Measurements from ENCODE around the gene PSD2.

Gene PSD2

DNA sequence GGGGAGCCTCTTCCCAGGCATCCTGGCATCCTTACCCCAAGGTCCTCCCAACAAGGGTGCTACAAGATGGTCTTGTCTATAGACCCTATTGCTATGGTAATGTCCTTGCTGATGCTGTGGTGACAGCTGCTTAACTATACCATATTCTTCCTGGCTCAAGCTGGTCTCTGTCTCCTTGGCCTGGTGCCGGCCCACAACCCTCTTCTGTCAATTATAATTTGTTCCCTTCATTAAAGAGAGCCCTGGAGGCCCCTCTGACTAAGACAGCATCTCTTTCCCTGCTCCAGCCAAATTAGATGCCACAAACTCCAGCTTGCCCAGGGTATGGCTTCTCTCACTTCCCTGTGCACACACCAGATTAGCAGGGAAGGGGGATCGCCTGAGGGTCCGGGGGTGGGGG, 86.7 kb downstream of the PSD2 start:
- DNase-seq: no peak

DNA sequence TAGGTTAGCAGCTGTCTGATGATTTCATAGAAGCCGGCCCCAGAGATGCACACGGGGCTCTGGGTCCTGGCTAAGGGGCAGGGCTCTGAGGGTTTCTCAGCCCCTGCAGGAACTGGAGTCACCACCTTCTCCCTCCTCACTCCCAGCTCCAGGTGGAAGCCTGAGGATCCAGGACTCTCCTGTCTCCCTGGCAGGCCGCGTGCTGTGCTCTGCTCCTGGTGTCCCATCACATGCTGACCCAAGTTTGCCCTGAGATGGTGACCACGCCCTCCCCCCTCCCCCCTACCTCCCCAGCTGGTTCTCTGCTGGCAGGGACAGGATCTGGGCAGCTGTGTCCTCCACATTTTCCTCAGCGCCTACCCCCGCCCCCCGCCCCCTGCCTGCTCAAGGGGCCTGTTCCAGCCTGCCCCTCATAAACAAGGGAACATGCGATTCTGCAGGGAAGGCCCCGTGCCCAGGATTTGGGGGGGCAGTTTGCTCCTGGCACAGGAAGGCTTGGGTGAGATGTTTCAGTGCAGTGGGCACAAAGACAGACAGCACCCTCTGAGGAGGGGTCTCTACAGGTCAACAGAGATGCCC, 87.4 kb downstream of the PSD2 start:
- DNase-seq: no peak

DNA sequence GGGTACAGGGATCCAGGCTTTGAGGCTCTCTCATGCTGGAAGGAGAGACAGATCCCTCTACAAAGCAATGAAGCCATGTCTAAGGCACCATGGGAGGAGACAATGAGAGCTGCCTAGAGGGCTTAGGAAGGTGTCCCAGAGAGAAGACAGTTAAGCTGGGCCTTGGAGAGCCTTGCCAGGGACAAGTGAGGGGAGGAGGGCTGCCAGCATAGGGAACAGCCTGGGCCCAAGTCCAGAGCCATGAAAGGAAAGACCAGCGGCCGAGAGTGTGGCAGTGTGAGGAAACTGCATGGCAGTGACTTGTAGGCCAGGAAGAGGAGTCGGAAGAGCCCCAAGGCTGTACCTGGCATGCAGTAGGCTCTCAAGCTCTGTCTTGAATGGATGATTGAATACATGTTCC, 88.5 kb downstream of the PSD2 start:
- no peak for DNase-seq

DNA sequence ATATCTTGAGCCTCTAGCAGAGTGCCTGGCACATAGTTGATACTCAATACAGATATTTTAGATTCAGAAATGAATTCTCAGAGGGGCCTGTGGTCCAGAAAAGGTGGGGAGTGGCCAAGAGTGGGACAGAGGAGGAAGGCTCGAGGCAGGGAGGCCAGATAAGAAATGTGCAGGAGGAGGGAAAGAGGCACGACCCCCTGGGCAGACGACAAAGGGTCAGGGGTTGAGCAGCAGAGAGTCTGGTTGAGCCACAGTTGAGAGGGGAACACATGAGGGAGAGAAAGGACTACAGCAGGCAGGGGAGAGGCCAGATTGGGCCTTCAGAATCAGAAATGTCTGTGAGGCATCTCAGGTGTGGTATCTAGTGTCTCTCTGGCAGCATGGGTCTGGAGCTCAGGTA, 89.1 kb downstream of the PSD2 start:
- no peak for DNase-seq

DNA sequence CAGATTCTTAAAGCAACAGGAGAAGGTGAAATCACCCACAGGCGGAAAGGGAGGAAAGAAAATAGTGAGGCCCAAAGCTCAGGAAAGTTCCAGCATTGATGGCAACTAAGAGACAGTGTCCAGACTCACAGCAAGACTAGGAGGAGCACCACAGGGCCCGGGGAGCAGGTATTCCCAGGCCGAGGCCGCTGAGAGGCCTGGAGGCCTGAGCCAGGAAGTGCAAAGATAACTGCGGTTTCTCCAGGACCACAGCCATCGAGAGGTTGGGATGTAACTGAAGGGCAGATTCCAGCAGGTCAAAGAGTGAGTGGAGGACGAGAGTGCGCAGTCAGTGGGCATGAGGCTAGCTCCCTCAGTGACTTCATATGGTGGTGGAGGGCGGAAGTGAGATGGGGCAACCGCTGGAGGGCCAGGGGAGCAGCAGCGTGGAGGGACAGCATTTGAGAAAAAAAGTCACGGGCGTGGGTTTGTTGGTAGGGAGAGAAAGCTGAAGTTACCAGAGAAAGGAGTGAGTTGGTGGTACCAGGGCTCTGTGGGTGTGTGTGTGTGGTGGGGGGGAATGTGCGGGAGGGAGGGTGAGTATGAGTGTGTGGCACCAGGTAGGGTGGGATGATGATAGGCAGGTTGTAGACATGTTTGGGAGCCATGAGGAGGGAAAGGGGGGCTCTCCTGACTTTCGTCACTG, 89.7 kb downstream of the PSD2 start:
- DNase-seq: no peak

DNA sequence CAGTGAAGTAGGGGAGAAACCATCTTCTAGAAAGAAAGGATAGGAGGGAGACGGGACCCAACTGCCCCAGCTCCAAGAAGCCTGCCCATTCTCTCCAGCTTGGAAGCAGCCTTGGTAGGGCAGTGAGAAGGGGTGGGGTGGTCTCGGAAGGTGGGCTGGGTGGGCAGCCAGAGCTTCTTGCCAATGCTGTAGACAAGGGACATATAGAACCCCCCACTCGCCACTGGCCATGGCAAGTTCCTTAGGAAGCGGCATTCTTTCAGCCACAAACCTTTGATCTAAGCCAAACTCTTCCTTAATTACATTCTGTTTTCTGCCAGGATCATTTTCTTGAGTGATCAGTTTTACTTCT, 90.2 kb downstream of the PSD2 start:
- DNase-seq: no peak

DNA sequence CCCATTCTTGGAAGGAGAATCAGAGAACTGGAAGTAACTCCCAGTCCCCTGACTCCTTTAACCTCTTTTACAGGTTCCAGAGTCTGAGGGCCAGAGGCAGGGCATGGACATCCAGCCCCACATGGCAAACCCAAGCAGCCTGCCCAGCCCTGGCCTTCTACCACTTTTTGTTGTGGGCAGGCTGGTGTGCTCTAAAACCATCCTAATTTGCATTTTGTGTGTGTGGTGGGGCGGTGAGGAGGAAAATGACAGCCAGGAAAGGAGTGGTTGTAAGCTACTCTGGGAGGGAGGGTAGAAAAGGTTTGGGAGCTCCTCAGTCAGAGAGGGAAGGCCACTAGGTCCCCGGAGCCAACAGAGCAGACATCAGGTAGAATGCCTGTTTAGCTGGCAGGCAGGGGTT, 90.6 kb downstream of the PSD2 start:
- DNase-seq: no peak

DNA sequence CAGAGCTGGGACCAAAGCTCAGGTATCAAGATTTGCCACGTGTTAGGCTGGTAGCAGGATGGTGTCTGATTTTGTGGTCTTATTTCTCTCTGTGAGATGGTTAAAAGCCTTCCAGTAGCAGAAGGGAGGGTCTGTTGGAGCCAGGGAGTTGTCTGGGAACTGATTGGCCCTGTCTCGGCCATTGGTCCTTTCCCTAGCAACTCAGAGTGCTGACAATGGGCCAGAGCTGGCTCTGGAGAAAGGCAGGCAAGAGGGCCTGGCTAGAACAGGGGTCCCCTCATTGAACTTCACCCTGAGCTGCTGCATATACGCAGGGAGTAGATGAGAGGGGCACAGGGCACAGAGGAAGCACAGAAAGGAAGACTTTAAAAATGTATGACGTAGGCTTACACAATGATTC, 92.8 kb downstream of the PSD2 start:
- no peak for DNase-seq

DNA sequence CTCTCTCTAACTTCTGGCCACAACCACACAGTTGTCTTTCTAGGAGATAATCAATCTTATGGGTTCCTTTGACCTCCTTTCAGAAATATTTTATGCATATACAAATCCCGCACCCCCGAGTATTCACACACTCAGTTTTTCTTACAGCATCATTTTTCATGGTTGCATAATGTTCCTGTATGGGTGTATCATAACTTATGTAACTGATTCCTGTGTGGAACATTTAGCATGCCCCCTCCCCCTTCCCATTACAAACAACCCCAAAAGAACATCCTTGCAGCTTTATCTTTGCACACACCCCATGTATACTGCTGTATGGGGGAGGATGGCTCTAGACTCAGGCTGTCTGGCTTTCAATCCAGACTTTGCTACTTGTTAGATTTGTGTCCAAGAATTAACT, 93.8 kb downstream of the PSD2 start:
- DNase-seq: no peak

DNA sequence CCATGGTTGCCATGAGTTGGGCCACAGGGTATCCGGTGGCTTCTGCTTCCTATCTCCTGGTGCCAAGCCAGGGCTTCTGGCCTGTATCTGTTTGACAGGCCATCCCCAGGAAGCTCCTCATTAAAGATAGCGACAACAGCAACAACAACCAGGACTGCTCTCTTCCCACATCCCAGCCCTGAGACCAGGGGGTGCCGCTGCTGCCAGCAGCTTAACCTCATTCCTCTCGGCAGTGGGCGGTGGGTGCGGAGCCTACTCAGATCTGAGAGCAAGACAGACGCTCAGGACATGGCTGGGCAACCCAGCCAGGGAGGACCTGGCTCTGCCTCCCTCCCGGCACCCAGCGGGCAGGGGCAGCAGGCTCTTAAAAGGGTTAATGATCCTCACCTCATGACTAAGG, 98.3 kb downstream of the PSD2 start:
- no peak for DNase-seq

Measured in NCI-H2081 (cell line).